Measurements from ENCODE around the gene ST3GAL4.
"Not testable (repeated sequence)": the region's sequence is repeated elsewhere in the genome, so short reads cannot be mapped to it uniquely, and the experiment has no call there.

ST3GAL4 gene

DNA sequence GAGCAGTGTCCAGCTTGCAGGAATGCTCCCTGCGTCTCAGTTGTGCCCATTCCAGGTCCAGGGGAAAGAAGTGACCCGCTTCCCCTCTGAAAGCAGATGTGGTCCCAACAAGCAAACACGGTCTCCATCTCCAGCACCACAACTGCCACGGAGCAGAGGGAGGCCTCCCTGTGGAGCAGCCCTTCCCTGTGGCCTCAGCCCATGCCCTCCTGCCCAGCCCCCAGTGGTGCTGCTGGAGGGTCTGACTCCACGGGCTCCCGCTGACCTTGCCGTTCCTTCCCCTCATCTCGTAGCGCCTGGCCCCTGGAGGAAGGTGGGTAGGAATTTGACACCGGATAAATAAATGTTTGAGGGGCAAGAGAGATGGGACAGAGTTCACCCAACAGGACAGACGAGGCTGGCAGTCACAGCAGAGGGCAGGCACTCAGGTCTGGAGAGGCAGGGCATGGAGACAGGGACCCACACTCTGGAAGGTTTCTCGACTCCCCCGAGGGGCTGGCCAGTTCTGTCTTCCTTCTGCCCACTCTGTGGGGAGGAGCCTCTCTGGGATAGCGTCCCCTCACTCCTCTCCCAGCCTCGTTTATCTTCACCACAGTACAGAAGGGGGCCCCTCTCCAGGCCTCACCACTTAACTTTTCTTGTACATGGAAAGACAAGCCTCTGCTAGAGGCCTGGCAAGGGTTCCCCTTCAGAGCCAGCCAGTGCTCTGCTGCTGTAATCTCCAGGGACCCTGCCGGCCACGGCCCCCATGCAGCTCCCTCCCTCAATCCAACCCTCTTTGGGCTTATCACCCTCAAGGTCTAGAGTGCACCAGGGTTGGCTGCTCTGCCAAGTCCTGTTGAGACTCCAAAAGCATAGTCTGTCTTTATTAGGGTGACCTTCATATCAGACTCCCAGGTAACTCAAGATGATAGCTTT, 7.5 kb upstream of the ST3GAL4 start:
- DNase-seq = no peak

GRCh38 chr11:126348806-126349582, 6.5 kb upstream of the ST3GAL4 start:
- DNase-seq = no peak

DNA sequence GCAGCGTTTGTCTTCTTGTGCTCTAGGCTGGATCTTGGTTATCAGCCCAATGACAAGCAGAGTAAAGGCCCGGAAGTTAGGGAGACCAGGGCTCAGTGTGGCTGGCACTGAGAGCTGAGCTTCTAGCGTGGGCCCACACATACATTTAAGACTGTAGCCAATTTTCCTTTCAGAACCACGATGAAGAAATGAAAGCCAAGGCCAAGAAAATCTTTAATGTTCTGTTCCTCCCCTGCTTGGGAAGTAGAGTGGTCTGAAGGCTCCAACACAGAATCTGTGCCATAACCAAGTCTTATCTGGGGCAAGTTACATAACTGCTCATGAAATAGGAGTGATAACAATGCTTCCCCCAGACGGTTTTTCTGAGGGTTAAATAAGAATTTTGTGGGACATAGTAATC, 4.7 kb upstream of the ST3GAL4 start:
- DNase-seq = no peak

- no peak for DNase-seq
These were observed 3.3 kb upstream of the ST3GAL4 start for GRCh38 chr11:126352163-126352562.

GRCh38 chr11:126352934-126353801, 2.3 kb upstream of the ST3GAL4 start:
- no peak for DNase-seq

GRCh38 chr11:126354631-126355323, 709 bp upstream of the ST3GAL4 start:
- no peak for DNase-seq

DNA sequence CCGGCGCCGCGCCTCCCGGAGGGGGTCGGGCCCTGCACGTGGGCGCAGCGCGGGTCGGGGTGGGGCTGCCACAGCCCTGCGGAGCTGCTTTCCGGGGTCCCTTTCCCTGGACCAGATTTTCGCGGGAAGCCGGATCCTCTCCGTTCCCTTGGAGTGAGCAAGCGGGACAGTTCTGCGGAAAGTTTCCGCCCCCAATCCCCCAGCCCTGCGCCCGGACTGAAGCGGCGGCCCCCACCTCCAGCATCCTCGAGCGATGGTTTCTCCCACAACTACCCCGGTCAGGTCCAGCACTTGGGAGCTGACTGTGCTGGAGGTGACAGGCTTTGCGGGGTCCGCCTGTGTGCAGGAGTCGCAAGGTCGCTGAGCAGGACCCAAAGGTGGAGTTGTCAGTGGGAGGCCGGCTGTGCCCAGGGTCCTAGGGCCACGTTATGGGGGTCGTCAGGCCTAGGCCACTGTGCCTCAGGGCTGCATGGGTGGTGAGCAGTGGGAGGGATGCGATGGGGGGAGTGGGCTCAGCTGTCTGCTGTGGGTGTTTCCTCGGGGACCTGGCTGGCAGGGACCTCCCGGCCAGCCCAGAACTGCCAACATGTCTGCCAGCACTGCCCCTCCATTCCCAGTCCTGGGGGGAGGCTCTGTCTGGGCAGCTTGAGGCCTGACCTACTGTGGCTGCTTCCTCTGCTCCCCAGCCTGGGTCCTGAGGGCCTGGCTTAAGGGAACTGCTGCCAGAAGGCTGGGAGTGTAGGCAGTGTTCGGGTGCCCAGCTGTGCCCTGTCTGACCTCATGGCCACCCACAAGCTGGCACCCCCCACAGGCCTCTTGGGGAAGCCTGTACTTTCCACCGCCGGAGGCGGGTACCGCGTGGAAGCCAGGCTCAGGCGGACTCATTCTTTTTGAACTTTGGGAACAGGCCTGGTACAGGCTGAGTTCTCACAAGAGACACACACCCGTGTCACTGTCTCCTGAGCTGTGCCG, 726 bp downstream of the ST3GAL4 start:
- no peak for DNase-seq

GRCh38 chr11:126357055-126357962, 1.8 kb downstream of the ST3GAL4 start:
- no peak for DNase-seq

GRCh38 chr11:126357969-126358762, 2.7 kb downstream of the ST3GAL4 start:
- DNase-seq = no peak

- DNase-seq = no peak
These were observed 3.3 kb downstream of the ST3GAL4 start for GRCh38 chr11:126358763-126359160.

DNA sequence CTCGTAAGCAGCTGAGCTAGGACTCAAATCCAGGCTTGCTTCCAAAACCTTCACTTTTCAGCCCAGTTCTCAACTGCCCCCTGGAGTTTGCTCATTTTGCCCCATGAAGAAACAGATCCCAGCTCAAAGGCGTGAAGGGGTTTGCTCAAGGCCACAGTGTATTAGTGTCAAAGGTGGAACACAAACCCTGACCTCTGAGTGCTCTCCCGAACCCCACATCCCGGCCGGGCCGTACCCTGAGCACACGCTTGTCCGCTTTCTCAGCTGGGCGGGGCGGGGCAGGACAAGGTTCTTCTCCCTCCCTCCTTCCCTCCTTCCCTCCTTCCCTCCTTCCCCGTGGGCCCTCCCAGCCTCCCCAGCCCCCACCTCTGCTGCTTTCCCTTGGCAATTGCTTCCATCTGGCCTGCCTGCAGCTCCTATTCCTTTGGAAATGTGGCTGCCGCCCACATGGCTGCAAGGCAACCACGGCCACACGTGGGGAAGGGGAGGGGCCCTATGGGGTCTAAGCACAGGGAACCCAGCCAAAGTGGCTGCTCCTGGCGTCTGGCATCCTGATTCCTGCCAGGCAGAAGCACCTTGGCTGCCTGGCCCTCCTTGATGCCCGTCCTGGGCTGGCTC, 4.1 kb downstream of the ST3GAL4 start:
- DNase-seq = no peak

DNA sequence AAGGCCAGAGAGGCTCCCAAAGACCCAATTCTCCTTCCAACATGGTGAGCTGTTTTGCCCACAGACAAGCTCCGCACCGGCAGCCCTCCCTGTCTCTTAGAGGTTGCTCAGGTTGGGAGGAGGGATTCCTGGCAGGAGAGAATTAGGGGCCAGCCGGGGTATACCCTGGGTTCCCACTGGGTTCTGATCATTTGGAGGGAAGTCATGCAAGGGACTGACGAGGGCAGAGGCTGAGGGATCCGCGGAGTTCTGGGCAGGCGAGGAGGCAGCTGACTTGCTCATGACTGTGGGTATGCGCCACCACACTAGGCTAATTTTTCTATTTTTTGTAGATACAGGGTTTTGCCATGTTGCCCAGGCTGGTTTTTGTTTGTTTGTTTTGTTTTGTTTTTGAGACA, 4.6 kb downstream of the ST3GAL4 start:
- no peak for DNase-seq

- no peak for DNase-seq
These were observed 5.9 kb downstream of the ST3GAL4 start for GRCh38 chr11:126361400-126361799.

- DNase-seq = no peak
These were observed 7.6 kb downstream of the ST3GAL4 start for GRCh38 chr11:126362879-126363655.

DNA sequence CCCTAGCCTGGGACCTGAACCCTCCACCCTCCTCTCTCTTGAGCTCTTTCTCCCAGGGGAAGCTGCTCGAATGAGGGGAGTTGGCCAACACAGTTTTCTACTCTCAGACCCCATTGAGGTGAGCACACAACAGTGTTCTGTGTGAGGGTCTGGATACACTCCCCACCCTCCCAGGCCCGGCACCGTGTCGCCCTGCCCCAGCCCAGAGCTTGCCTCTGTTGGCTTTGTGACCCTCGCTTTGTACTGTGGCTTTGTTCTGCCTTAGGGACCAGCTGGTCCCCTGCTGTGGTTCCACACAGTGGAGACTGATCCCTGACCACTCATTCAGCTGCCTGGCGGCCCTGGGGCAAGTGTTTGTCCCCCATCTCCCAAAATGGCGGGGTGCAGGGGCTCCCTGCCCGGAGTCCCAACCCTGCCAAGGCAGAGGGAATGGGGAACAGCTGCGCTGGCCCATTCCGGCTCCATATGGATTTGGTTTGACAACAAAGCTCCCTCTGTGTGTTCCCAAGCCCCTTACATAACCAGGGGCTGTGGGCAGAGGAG, 8.3 kb downstream of the ST3GAL4 start:
- DNase-seq = no peak

- DNase-seq = not testable (repeated sequence)
These were observed 9.2 kb downstream of the ST3GAL4 start for GRCh38 chr11:126364735-126365134.

GRCh38 chr11:126365508-126365907, 10.0 kb downstream of the ST3GAL4 start:
- not testable (repeated sequence) for DNase-seq

Data from activated effector memory CD4-positive, alpha-beta T cell treated with Interleukin-2 at 50 U/mL for 16 hours (primary cell).